GM03348 (cell line): ENCODE results near the gene ZNF880.
A peak's percentile ranks its signal among the peaks of the same experiment; 100 is the strongest.
"Not testable (repeated sequence)": the region's sequence is repeated elsewhere in the genome, so short reads cannot be mapped to it uniquely, and the experiment has no call there.

Experiments used
- DNase-seq: peaks from one replicate; pipeline ENCODE4 v3.0.0; 2012; ENCODE audit warnings: low spot score

Gene ZNF880

DNA sequence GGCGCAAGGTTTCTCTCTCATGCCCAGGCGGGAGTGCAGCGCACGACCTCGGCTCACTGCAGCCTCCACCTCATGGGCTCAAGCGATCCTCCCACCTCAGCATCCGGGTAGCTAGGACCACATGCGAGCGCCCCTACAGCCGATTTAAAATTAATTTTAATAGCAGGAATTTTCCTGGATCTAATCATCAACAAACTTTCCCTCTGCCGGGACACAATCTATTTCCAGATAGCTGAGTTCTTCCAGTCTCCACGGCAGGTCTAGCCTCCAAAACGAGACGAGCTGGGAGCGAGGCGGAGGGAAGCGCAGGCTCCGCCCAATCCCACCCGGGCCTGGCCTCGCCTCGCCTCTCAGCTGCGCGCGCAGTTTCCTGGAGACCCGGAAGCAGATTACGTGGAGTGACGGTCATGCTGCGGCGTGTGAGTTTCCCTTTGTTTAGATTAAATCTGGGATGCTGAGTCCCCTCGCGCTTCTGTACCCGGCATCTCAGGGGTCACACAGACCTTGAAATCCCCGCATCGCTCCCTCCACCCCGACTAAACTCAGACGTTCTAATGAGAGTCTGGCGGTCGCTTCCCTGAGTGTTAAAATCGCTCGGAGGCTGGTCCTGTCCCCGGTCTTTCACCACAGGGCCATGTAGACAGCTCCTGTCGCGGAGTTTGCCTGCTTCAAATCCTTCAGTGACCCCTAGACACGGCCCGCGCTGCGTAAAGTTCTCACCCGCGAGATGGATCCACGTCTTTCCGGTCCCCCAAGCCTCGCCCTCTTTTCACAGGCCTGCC, at the start of gene ZNF880:
Gene ZNF880 (plus strand): TSS at position 365 of the 782 bp plus-strand sequence. CDS start 43 bp downstream, at position 408.
- peak; percentile 98 for DNase-seq

DNA sequence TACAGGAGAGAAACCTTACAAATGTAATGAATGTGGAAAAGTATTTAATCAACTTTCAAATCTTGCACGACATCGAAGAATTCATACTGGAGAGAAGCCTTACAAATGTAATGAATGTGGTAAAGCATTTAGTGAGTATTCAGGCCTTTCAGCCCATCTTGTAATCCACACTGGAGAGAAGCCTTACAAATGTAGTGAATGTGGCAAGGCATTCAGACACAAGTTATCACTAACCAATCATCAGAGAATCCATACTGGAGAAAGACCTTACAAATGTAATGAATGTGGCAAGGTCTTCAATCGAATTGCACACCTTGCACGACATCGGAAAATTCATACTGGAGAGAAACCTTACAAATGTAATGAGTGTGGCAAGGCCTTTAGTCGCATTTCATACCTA, 47.3 kb upstream of the ZNF880 start:
- no peak for DNase-seq

DNA sequence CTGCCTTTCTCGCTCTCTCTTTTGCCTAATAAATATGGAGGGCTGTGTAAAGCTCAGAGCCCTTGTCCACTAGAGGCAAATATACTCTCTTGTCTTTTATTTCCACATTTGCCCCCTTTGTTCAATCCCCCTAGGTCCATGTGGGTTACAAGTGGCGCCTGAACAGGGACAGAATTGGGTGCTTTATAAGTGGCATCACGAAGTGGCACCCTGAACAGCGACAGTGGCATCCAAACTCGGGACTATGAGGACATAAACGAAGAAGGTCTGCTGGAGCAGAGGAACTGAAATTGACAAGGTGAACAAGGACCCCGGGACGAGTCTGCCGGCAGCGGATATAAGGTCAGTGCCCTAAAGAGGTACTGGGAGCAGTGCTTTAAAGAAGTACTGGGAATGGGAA, 38.0 kb upstream of the ZNF880 start:
- DNase-seq: no peak

DNA sequence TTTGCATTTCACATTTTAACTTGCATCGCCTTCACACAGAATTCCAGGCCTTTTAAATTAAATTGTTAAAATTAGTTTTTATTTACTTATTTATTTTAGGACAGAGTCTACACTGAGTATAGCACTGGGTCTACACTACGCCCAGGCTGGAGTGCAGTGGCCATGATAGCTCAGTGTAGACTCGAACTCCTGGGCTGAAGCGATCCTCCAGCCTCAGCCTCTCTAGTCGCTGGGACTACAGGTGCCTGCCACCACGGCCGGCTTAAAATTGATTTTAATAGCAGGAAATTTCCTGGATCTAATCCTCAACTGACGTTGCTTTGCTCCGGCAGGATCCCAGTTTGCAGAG, 34.0 kb upstream of the ZNF880 start:
- no peak for DNase-seq

DNA sequence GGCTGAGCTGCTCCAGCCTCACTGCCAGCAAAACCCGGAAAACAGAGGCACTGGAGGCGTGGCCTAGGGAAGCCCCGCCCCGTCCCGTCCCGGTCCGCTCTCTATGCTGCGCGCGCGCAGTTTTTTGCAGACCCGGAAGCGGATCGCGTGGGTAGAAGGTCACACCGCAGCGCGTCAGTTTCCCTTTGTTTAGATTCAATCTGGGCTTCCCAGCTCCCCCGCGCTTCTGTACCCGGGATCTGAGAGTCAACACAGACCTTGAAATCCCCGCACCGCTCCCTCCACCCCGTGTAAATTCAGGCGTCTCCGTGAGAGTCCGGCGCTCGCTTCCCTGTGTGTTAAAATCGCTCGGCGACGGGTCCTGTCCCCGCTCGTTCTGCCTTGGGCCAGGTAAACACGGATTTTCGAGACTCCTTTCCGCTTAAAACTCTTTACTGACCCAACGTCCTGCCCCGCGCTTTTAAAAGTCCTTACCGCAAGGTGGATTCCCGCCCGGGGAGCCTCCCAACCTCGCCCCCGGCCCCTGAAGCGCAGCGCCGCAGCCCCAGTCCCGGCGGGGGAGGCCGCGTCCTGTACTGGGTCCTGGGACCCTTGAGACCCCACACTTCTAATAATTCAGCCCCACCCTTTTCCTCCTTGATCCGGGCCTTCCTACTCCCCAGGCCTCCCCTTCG, 33.5 kb upstream of the ZNF880 start, which contains the start of gene ZNF610:
Gene ZNF610 (plus strand): TSS at position 127 of the 674 bp plus-strand sequence. CDS start 12,930 bp downstream, outside the sequence.
- peak; percentile 95 for DNase-seq

DNA sequence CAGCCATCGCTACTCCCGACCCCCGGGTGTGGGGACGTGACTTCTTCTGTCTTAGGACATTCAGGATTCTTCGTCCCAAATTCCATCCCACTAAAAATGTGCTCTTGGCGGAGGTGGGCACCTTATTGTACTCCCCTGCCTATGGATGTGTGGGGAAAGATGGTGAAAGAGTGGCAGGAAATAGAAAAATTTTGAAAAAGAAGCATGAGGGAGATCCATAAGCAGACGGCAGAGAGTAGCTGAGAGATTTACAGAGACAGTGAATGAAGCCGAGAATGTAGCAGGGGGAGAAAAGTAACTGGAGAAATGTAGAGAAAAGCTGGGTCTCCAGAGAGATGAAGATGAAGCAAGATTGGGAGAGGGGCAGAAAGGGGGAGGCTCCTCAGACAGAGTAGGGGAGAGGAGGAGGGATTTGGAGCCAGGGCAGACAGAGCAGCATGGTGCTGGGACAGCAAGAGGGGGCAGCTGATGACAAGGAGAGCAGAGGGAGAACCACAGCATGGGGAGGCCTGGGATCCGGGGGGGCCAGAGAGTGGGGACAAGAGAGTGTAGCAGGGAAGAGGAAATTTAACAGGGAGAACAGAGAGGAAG, 32.8 kb upstream of the ZNF880 start:
- no peak for DNase-seq

DNA sequence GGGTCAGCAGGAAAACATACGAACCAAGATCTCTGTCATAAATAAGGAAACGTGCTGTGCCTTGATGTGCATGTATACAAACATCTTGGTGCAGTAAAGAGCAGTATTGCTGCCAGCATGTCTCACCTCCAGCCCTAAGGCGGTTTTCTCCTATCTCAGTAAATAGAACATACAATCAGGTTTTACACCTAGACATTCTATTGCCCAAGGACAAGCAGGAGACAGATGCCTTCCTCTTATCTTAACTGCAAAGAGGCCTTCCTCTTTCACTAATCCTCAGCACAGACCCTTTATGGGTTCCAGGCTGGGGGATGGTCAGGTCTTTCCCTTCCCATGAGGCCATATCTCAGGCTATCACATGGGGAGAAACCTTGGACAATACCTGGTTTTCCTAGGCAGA, 30.7 kb upstream of the ZNF880 start:
- DNase-seq: not testable (repeated sequence)

DNA sequence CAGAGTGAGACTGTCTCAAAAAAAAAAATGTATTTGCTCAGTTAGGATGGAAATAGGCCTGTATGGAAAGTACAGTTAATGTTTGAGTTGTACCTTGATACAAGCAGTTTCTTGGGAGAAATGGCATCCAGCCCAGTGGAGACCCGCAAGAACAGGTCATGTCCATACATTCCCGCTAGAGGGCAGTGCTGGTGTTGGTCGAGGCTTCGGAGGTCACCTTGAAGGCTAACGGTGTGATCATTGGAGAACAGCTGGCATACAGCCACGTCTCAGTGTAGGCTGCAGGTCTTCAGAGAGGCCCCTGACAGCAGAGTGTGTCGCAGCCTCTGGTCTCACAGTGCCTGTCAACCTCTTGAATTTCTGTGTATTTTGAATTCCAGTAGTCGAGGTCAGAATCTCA, 26.2 kb upstream of the ZNF880 start:
- DNase-seq: peak; percentile 45

DNA sequence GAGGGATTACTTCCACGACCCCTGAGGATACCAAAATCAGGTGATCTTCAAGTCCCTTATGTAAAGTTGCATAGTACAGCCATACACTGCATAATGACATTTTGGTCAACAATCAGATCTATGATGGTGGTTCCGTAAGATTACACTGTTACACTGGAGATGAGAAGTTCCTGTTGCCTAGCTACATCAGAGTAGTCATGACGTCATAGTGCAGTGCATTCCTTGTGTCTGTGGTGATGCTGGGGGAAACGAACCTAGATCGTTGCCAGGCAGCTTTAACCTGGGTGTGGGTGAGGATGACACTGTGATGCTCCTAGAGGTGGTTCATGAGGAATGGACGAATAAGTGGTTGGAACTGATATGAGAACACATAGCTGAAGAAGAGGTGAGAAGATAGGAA, 24.6 kb upstream of the ZNF880 start:
- DNase-seq: no peak

DNA sequence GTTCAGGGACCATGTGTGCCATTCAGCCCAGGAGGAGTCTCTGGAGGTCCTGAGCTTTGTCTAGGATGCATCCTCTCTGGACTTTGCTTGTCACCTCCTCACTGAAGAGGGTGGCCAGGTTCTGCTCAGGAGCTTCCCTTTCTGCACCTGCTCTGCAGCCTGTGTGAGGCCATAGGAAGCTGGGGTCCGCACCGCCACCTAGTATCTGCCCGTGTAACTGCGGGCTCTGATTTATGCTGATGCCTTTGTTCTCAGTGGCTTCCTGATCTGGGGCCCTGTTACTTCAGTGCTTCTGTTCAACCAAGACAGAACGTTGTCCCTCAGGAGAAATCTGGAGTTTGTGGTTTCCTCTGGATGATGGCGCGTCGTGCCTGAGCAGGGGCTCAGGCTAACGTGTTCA, 18.2 kb upstream of the ZNF880 start:
- no peak for DNase-seq

DNA sequence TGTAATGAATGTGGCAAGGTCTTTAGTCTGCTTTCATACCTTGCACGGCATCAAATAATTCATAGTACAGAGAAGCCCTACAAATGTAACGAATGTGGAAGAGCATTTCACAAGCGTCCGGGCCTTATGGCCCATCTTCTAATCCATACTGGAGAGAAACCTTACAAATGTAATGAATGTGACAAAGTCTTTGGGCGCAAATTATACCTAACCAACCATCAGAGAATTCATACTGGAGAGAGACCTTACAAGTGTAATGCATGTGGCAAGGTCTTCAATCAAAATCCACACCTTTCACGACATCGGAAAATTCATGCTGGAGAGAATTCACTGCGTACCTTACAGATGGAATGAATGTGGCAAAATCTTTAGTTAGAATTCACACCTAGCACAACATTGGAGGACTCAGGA, 3.3 kb upstream of the ZNF880 start:
- no peak for DNase-seq

DNA sequence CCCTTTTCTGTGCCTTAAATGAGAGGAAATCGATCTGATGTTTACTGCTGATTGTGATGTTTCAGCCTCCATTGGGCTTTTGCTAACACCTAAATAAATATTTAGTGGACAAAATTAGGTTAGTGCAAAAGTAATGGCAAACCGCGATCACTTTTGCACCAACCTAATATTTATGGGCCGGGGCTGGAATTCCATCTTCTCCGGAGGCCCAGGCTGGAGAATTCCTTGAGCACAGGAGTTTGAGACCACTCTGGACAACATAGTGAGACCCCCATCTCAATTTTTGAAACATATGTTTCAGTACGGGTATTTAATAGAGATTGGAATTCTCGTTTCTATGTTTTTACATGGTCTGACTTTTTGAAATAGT, 603 bp downstream of the ZNF880 start:
- DNase-seq: no peak

DNA sequence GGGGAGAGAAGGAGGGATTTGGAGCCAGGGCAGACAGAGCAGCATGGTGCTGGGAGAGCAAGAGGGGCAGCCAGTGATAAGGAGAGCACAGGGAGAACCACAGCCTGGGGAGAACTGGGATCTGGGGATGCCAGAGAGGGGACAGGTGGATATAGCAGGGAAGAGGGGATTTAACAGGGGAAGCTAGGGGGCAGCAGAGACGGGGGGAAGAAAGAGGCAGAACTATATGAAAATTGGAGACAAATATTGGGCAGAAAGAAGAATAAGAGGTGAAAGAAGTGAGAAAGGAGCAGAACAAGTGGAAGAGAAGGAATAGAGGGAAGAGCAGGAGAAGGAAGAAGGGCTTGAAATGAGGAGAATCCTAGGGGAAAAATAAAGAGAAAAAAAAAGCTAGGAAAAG, 21.4 kb downstream of the ZNF880 start:
- DNase-seq: no peak

DNA sequence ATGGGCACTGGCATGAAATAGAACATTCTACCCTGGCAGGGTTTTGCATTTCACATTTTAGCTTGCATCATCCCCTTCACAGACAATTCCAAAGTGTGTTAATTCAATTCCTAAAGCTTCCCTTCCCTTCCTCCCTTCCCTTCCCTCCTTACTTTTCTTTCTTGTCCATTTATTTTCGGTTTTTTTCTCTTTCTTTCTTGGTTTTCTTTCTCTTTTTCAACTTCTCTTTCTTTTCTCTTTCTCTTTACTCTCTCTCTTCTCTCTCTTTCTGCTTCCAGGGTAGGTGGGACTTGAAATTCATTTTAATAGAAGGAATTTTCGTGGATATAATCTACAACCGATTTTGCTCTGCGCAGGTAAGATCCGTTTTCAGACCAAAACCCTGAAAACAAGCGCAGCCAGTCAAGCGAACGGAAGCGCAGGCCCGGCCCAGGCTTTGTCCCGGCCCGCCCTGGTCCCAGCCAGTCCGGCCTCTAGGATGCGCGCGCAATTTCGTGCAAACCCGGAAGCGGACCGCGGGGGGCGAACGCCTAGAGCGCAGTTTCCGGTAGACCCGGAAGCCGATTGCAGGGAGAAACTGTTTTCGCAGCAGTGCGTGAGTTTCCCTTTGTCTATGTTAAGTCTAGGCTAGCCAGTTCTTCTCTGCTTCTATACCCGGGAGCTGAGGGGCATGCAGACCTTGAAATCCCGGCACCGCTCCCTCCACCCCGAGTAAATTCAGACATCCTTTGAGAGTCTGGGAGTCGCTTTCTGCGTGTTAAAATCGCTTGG, 27.8 kb downstream of the ZNF880 start, which contains the start of gene ZNF528:
Gene ZNF528 (plus strand): TSS at position 540 of the 771 bp plus-strand sequence. CDS start 4,165 bp downstream, outside the sequence.
- peak; percentile 99 for DNase-seq

DNA sequence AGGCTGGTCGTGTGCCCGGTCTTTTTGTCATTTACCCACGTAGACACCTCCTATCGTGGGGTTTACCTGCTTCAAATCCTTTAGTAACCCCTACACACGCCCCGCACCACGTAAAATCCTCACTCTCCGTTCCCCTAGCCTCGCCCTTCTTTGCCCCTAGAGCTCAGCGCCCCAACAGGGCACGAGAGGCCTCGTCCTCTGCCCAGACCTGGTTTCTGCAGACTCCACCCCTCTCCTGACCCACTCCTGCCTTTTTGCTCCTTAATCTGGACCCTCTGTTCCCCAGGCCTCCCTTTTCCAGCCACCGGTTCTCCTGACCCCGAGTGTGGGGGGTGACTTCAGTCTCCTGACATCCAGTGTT, 28.3 kb downstream of the ZNF880 start:
- DNase-seq: peak; percentile 43

DNA sequence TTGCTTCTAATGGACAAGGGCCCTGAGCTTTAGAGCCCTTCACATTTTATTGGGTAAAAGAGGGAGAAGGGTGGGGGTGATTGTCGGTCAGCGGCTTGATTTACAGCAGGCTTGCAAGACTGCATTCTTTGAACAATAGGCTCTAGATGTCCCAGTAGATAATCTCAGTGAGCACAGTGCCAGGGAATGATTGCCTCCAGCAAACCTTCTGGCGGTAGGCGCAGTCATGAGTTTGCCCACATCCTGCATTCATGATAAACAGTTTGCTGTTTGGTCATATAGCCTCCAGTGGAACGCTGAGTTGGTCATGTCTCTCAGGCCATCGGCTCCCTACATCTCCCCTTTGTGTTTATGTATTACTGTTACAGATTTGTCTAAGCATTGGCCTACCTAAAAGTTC, 40.6 kb downstream of the ZNF880 start:
- no peak for DNase-seq

DNA sequence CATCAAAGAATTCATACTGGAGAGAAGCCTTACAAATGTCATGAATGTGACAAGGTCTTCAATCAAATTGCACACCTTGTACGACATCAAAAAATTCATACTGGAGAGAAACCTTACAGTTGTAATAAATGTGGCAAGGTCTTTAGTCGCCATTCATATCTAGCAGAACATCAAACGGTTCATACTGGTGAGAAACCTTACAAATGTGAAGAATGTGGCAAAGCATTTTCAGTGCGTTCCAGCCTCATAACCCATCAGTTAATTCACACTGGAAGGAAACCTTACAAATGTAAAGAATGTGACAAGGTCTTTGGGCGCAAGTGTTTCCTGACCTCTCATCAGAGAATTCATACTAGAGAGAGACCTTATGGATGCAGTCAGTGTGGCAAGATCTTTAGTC, 46.0 kb downstream of the ZNF880 start:
- DNase-seq: no peak

DNA sequence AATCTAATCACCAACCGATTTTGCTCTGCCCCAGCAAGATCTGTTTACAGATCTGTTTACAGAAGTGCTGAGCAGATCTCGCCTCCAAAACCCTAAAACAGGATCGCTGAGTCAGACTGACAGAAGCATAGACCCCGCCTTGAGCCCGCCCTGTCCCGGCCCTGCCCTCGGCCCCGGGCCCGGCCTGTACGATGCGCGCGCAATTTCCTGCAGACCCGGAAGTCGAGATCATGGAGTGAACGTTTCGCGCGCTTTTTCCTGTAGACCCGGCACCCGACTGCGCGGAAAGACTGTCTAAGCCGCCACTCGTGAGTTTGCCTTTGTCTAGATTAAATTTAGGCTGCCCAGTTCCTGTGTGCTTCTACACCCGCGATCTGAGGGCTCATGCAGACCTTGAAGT, 59.2 kb downstream of the ZNF880 start, which contains the start of gene ZNF534:
Gene ZNF534 (plus strand): TSS at position 212 of the 400 bp plus-strand sequence. CDS start 2,327 bp downstream, outside the sequence.
- DNase-seq: no peak
